GM21447 (cell line): ENCODE data around the gene MICAL2.

Experiments used
- ATAC-seq: cut with Tn5 transposase; IDR thresholded peaks from one replicate; pipeline ENCODE4 v1.9.1; 2021; ENCODE audit not compliant: unreplicated experiment

The MICAL2 gene

DNA sequence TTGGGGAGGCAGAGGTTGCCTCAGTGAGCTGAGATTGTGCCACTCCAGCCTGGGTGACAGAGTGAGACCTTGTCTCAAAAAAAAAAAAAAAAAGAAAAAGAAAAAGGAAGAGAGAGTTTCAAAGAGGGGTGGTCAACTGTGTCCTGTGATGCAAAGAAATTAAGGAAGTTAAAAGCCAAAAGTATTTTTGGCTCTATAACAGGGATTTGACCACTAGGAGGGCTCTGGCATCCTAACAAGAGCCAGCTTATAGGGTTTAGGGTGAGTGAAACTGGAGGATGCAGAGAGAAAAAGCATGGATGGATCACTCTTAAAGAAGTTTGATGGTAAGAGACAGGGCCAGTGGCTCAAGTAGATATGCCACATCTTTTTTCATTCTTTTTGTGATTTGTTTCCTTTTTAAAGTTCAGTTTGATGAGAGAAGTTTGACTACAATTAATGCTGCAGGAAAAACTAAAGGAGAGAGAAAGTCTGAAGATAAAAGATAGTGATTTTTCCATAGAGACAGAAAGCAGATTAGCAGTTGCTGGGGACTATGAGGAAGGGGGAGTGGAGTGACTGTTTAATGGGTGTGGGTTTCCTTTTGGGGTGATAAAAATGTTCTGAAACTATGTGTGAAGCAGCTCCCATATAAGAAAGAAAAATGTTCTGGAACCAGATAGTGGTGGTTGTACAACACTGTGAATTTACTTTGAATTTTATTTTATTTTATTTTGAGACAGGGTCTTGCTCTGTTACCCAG lies 11.1 kb upstream of the MICAL2 start:
- ATAC-seq = no peak

DNA sequence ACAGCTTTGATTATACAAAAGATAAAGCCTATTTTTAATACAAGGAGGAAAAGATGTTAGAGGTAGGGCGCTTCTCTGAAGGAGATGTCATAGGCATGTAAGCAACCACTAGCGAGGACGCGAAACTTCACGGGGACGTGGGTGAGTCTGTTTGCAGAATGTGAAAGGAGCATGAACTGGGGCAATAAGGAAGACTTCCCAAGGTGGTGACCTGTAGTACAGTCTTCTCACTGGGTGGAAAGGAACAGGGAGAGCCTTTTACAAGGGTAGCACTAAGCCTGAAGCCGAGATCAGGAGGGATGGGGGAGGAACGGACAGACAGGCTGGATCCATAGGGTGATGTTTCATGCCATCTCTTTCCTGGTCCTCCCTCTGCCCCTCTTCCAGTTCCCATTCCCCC lies 10.0 kb upstream of the MICAL2 start:
- no peak for ATAC-seq

DNA sequence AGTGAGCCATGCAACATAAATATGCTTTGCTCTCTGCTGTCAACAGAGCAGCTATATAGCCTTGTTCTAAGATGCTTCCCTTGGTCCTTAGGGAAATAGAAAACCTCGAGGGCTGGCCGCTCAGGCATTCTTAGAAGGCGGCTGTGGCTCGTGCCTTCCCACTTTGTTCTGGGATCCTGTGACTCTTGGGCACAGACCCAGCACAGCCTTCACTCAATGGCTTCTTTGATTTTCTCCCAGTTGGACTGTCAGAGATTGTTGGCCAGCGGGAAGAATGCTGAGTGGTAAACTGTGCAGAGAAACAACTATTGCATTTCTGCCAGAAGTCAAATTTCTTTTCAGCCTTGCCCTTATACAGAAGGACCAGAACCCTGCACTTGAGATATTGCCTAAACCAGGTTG lies 9.5 kb upstream of the MICAL2 start:
- ATAC-seq = no peak

DNA sequence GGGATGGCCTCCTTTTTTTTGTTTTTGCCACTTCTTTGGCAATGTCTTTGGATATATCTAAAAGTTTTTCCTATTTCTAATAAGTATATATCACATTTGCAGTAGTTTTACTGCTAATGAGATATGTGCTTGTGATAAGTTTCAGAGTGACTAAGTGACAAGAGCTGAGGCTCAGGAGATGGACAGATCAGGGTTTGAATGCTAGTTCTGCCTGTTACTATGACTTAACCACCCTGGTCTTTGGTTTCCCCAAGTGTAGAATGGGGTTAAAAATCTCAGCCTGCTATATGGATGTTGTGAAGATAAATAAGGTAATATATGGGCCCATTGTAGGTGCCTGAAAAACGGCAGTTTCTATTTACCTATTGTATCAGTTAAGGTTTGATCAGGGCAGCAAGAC lies 9.1 kb upstream of the MICAL2 start:
- no peak for ATAC-seq

DNA sequence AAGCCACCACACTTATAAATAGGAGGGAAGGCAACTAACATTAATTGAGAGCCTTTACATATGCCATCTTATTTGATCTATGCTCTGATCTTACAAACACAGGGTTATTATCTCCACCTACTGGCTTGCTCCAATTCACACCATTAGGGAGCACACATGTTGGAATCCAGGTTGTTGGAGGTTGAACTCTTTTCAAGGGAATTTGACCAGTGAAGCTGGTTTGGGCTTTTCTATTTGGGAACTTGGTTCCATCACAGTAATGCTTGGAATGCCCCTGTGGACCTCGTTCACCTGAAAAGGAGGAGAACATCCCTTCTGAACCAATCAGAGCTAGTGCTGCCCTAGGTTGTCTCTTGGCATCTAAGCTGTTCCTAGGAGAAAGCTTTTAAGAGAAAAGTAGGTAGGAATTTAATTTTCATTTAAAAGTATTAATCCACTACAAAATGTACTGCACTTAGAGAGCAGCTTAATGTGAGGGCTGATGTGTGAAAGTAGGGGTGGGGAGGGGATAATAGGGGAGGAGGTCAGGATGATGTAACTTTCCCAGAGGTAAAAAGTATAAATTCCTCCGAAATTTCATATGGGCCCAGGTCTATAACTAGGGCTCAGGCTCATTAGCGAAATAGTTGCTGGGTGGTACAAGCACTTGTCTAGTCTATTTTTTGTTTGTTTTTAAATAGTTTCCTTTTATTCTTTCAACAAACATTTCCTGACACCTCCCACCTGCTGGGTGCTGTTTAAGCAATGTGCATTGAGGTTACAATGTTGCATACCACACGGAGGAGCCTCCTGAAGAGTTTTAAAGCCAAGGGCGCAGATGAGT lies 7.6 kb upstream of the MICAL2 start:
- no peak for ATAC-seq

DNA sequence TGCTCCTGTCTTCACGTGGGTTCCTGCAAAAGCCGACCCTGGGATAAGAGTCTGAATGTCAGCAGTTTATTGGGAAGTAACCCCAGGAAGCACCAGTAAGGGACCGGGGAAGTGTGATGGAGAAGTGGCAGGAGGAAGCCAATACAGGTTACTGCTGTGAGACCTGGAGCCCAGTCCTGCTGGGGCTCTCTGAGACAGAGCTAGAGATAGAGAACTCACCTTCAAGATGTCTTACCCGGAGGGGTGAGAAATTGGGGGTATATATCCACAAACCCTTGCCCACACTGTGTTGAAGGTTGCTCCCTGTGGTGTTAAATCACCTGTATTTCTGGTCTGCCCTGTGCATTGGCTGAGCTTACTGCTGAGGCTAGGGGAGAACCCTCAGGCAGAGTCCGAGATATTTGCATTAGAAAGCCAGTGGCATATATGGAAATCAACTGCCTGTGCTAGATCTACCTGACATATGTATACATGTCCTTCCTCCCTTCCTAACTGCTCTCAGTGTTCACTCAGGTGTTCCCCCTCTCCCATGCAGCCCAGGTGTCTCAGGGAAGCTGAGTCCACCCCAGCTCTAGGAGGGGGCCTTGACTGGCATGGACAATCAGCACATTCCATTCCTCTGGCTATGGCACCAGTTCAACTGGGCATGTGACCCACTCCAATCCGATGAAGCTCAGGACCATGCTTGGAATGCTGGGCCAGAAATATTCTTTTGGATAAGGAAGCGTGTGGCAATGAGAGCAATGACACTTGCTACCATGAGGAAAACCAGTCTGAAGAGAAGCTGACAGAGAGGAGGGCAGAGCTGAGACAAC lies 6.8 kb upstream of the MICAL2 start:
- ATAC-seq = no peak

DNA sequence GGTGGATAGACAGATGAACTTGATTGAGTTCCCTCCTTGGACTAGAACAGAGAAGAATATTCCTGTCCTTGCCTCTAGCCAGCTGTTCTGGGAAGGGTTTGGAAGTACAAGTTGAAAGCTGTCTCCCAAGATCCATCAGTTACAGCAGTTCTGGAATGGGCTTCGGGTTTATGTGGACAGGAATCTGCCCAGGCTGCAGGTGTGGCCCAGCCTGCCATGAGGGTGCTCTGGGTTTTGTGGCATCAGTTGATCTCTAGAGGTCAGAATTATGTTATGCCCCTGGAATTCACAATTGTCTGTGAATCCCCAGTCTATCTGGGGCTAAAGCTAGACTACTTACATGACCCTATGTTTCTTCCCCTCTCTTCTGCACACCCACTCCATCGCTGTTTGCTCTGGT lies 4.9 kb upstream of the MICAL2 start:
- ATAC-seq = no peak

DNA sequence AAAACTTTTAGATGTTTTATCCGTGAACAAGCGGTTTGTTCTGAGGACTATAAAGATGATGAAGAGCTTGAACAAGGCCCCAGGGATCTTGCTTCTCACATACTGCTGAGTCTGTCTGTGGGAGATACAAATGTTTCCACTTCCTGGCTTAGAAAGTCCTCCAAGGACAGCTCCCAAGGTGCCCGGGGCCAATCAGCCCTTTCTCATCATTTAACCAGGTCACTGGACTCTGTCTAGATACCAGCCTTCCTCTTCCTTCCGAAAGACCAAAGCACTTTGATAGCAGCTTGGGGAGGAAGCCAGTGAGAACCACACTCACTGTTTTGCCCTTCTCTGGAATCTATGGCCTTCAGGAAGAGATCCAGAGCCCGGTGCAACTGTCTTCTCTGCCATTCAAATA lies 4.3 kb upstream of the MICAL2 start:
- ATAC-seq = no peak

DNA sequence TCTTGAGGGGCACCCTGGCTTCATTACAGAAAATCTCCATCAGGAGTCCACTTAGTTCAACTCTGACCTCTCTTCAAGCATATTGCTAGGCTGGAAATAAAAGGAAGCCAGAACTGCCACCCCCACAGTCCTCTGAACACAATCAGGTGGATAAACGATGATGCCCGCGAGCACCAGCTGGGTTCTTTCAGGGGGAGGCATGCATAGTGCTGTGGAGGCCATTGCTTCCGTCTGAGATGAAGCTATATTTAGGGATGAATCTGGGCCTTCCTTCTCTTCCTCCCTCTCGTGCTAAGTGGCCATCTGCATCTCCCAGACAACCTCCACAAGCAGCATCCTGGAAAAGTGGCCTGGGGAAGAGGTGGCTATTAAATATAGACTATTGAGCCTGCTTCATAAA lies 3.9 kb upstream of the MICAL2 start:
- ATAC-seq = no peak

DNA sequence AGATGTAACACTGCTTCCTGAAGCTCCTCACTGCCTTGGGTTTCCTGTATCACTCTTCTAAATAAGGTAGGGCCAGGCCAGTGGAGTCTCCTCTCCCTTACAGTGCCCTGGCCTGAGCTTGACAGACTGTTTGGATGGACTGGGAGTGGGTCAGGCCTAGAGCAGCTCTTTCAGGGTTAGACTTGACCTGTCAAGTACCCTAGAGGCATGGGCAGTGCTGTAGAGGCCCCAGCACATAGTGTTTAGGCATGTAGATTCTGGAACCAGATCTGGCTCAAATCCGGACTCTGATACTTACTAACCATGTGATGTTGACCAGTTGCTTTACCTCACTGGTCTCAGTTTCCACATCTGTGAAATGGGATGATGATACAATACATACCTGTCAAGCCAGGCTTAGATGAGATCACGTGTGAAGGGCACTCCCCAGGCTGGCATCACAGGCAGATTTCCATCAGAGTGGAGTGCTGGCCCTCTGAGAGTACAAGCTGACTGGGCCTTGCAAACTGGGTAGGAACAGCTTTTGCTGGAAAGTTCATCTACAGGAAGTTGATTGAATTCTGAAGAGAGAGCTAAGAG lies 1.4 kb upstream of the MICAL2 start:
- ATAC-seq = no peak

DNA sequence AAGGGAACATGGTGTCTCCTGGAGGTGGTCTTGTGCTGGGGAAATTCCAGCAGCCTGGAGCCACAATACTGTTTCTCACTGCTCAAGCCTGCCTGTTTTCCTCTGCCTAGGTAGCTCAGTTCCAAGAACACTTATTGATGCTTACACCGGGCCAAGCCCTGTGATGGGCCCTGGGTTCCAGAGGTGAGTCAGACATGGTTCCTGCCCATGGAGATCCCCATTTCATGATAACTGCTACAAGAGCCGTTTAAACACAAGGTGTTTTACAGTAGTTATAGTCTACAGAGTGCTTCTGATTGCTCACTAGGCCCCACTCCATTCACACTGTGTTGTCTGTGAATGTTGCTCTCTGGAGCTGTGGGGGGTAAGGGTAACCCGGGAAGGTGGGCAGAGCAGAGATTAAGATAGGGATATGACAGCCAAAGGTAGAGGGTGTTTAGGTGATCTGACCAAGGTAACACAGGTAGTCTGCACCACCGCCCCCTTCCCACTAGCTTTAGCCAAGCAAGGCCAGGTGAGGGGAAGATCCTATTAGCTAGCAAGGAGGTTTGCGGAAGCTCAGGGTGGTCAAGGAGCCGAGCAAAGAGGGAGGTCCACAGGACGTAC lies 696 bp upstream of the MICAL2 start:
- no peak for ATAC-seq

DNA sequence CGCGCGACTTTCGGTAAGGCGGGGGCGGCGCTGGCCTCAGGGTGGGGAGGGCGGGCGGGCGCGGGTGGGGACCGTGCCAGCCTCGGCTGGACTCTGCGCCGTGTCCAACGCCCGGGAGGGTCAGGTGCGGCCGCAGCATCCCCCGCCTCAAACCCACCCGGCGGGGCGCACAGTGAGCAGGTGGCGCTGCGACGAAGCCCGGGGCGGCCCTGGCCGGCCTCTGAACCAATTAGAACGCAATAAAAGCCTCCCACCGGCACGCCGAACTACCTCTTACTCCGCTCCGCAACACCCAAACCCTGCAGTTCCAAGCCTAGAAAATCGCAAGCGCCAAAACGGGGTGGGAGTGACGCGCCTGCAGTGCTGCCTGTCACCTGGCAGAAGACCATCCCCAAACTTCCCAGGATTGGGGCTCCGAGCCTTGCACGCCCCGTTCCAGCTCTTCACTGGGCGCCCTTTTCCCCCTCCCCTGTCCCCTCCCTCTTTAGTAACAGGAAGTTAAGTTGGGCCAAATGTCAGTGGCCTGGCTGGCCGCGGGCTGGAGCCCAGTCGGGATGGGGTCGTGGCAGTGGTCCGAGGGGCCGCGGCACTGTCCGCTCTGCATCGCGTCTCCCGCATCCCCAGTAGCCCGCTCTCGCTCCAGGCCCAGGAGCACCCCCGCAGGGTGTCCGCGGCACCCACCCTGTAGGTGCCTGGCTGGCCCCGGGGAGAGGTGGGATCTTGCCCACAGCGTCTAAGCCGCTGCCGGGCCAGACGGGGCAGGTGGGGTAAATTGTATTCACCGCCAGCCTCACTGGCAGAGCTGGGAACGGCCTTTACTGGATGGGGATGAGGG lies 541 bp downstream of the MICAL2 start:
- ATAC-seq = peak; percentile 37

DNA sequence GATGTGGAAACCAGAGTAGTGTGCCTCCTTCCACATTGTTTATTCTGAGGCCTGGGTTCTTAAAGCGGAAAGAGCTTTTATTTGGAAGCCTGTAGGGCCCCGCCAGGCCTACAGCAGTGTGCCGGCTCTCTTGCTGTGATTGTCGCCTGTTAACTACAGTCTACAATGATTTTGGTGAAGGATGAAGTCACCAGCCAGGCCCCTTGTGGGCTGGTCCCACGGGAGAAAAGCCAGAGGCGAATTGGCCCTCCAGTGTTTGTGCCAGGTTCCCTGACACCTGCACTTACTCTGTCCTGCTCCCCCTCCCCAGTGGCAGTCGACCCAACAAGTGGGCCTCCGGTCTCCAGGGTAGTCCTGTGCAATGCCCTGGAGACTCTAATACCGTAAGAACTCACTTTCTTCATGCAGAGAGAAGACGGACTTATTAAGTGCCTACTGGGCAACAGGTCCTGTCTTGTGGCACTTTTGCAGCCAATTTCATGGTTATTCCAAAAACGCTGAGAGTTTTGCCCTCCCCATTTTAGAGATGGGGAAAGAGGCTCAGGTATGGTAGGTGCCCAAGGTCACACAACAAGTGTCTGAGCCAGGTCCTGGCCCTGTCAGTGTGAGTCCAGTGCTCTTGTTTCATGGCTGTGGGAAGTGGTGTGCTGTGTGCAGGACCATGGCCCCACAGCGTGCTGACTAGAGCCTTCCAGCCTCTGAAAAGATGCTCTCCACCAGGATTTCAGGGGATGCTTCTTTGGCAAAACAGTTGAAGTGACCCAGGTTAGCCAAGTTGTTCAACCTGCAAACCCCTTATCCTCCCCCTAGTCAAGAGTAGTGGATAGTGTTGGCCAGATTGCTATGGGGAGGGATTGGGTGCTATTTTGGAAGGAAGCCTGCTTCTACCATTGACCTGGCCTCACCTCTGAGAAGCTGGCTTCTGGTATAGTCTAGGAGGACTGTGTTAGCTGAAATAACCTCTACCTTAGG lies 1.4 kb downstream of the MICAL2 start:
- no peak for ATAC-seq

DNA sequence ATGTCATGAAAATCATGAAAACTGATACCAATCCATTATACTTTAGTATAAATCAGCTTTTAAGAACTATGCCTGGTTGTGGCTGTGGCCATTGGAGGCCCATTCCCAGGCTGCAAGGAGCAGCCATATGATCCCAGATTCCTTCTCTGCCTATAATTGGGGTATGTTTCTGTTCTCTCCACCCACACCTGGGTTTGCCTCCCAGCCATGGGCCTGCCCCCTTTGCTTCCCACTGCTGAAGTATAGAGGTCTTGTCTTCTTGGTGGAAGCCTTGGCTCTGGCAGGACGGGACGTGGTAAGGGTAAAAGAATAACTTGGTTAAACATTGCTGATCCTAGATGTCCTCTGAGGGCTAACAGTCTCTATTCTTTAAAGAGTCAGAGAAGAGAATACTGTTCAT lies 2.4 kb downstream of the MICAL2 start:
- no peak for ATAC-seq

DNA sequence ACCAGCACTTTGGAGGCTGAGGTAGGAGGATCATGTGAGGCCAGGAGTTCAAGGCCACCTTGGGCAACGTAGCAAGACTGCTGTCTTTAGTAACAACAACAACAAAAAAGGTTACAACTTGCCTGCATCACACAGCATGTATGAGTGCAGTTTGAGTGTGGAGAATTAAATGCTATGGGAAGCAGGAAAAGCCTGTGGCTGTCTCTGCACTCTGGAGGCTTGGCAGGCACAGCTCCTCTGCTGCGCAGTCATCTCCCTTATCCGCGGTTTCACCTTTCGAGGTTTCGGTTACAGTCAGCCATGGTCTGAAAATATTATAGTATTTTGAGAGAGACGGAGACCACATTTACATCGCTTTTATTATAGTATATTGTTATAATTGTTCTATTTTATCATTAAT lies 2.9 kb downstream of the MICAL2 start:
- ATAC-seq = no peak

DNA sequence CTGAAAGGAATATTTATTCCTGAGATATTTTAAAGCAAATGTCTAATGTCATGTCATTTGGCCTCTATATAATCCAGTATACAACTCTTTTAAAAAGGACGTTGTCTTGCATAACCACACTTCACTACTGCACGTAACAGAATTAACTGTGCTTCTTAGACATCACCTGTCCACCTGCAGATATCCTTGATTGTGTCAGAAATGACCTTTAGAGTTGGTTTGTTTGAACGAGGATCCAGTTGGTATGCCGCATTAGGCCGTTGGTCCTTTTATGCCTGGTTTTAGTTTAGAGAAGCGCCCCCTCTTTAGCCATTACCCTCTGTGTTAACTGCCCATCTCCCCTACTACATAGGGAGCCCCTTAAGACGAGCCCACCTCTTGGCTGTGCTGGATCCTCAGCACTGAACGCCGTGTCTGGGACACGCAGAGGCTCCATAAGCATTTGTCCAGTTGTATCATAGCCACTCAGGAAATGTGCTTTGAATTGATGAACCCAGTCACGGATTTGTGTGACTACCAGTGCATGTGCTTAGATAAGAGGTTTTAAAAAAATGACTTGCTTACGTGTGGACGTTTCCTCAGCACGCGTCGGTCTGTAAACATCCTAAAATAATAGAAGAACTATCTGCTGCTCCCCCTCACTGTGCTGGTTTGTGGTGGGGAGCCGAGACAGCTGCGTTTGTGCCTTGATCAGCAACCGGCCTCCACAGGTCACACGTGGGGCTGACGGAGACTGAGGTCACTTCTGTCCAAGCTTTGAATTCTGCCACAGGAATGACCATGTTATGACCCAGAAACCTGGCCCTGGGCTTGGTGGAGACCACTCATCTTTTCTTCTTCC lies 4.0 kb downstream of the MICAL2 start:
- ATAC-seq = no peak

DNA sequence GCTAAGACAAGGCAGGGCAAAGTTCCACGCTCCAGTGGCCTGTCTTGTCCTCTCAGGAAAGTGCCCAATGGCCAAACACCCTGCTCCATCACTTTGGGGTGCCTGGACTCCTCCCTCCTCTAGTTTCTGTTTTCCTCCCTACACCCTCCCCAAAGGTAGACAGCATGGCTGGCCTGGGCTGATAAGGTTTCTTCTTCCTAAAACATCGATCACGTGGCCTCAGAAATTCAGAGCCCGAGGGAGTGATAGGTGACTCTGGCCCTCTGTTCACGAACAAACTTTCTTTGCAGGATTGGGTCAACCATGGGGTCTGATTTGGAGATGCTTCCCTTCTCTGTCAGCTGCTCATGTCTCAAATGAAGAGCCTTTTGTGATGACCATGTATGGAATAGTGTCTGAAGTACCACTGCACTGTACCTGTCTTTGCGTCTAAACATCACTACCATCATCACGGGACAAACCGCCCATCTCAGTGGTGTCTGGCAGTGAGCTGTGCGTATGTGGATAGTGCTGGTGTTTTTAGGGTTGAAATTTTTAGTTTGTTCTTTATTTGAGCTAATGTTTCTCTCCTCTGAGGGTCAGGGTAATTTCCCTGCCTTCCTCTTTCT lies 6.1 kb downstream of the MICAL2 start:
- ATAC-seq = no peak

DNA sequence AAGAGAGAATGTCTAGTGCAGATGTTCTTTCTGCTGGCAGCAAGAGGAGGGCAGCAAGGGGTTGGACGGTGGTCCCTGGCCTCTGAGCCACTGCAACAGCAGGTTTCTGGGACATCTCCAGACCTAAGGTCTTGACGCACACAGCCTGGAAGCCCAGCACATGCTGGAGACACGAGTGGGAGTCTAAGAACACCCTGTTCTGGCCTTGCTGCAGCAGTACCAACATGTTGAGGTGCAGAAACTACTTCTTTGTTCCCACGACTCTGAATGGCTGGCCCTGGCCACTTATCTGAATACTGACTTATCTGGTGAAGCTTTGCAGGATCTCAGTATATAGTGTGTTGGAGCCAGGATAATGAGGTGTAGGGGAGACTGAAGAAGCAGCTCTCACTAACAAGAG lies 6.8 kb downstream of the MICAL2 start:
- ATAC-seq = no peak
